ENCODE results near the gene IFT43. TPM values are rescaled to one million over a fixed set of nuclear protein-coding genes. Genes with fewer than 3 reads are reported as not detected.

The IFT43 gene
- total and polyA plus RNA-seq, 2 donors (not counting 3 experiments of a cell fraction or from before 2014, with no cell fraction given), result 22.3 to 39.0 TPM

- no peak overlapping the region for H3K9ac ChIP-seq (replicated peaks; ENCODE audit: extremely low read depth, insufficient read depth, low read length)
- dilution Hi-C loops (cut with MboI; ENCODE audit: extremely low pct_ligation_motif_present, low sequenced_read_pairs) (loop anchor here (25.0 kb wide), 1 partner anchor 267 kb away; no protein-coding TSS in a partner anchor), intact Hi-C loops (cut with micrococcal nuclease) (no loop called here)
- H3K4me2 ChIP-seq (ENCODE audit: insufficient read depth, low read length), result no peak overlapping the region
- ChIA-PET CTCF (interaction anchor here (0.6 to 12.4 kb wide), 42 partner anchors 9 to 401 kb away, joined by 3 to 617 read pairs (median 4); partner anchors contain the start of genes ERG28 and TTLL5), POLR2A (no interaction called here)
- no peaks in the 10 kb centered on the region for H4K20me1 ChIP-seq (replicated peaks; ENCODE audit: control insufficient read depth, extremely low read depth, insufficient read depth, low read length)
- FAIRE-seq (peak; percentile 37), DNase-seq (ENCODE audit: low read depth, low spot score) (no peak)
- H2AFZ ChIP-seq (ENCODE audit: low read depth, low read length), result no peak overlapping the region
- H3K4me1 ChIP-seq (ENCODE audit: control insufficient read depth, extremely low read depth, insufficient read depth, low read length), result peaks cover 13% of the 10 kb centered on the region
- no peaks in the 10 kb centered on the region for H3K9me3 ChIP-seq (replicated peaks; ENCODE audit: control insufficient read depth, insufficient read depth, low read length)
- H3K79me2 ChIP-seq (ENCODE audit: control insufficient read depth, insufficient read depth, low read length), result no peaks in the 10 kb centered on the region
- no peak overlapping the region for H3K4me3 ChIP-seq (replicated peaks in 1 of 3; ENCODE audit: insufficient read depth in 1 of 3, low read depth in 1 of 3, low read length in 3 of 3)
- no peak overlapping the region for H3K27ac ChIP-seq (ENCODE audit: insufficient read depth, low read depth, low read length)
- H3K9me1 ChIP-seq (replicated peaks; ENCODE audit: control insufficient read depth, extremely low read depth, insufficient read depth, low read length), result no peaks in the 10 kb centered on the region
- no peaks in the 10 kb centered on the region for H3K36me3 ChIP-seq (ENCODE audit: control insufficient read depth in 2 of 2, extremely low read depth in 1 of 2, insufficient read depth in 2 of 2, low read length in 2 of 2)
- peak; percentile 51 to 69 for TF ChIP-seq CTCF (IDR thresholded peaks at IDR 0.05; ENCODE audit: extremely low read depth in 1 of 2, insufficient read depth in 1 of 2, low read depth in 1 of 2, low read length in 2 of 2)
- TF ChIP-seq MYC (IDR thresholded peaks at IDR 0.05; ENCODE audit: low read depth, low read length), result no peak
- no peak for TF ChIP-seq GATA2 (IDR thresholded peaks at IDR 0.05; ENCODE audit: insufficient read depth, insufficient read length, low read depth, low read length)
- no TSS peak for BruUV-seq (replicated peaks)
- H3K27me3 ChIP-seq (ENCODE audit: control insufficient read depth in 2 of 2, insufficient read depth in 2 of 2, low read length in 2 of 2), result no peaks in the 10 kb centered on the region
Measured at GRCh38 chr14:75979071-75979571, 6.4 kb upstream of the IFT43 start.
